ENCODE results near the gene FNDC8.
"Not testable (repeated sequence)": the region's sequence is repeated elsewhere in the genome, so short reads cannot be mapped to it uniquely, and the experiment has no call there.

The FNDC8 gene

DNA sequence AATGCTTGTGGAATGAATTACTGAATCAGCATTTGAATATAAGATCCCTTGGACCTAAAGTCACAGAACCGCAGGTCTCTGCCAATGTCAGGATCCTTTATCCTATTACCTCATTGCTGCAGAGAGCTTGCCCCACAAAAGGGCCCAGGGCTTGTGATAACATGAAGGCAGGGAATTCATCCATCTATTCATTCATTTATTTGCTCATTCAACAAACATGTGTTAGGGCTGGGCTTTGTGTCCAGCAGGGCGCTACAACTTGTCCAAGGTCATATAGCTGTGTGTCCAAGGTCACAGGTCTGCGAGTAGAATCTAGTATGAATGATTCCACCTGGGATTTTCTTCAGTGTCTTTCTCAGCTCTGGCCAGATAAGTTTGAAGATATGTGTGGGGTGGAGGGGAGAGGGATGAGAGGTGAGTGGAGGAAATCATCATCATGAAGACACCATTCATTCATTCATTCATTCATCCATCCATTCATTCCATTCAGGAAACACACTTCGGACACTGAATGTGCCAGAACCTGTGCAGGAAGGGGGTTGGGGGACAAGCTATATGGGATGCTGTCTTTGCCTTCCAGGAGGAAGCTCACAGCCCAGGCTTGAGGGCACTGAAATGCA is 24.9 kb downstream of the FNDC8 start:
- no peak for DNase-seq

GRCh38 chr17:35147375-35147905 is 26.0 kb downstream of the FNDC8 start, which contains the start of gene UNC45B:
Gene UNC45B, plus strand, starts transcription at chr17:35147817. Its CDS starts 447 bp downstream, at chr17:35148264.
- no peak for DNase-seq

- DNase-seq, result no peak
Measured at GRCh38 chr17:35148144-35148543, 26.7 kb downstream of the FNDC8 start.

DNA sequence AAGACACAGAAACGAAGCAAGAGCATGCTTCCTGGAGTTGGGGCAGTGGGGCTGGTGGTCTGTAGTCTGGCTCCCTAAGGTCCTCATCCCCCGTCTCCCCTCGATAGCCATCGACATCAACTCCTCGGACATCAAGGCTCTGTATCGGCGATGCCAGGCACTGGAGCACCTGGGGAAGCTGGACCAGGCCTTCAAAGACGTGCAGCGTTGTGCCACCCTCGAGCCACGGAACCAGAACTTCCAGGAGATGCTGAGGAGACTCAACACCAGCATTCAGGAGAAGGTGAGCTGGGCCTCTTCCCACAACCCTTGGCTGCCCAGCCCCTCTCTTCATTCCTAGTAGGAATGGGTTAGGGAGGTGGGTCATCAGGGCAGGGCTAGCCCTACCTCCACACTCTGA is 28.5 kb downstream of the FNDC8 start:
- DNase-seq, result no peak

DNA sequence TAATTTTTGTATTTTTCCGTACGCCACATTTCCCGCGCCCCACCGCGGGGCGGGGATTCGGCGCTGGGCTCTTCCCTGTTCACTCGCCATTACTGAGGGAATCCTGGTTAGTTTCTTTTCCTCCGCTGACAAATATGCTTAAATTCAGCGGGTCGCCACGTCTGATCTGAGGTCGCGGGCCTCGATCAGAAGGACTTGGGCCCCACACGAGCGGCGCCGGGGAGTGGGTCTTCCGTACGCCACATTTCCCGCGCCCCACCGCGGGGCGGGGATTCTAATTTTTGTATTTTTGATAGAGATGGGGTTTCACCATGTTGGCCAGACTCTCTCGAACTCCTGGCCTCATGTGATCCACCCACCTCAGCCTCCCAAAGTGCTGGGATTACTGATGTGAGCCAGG is 29.7 kb downstream of the FNDC8 start:
- not testable (repeated sequence) for DNase-seq

DNA sequence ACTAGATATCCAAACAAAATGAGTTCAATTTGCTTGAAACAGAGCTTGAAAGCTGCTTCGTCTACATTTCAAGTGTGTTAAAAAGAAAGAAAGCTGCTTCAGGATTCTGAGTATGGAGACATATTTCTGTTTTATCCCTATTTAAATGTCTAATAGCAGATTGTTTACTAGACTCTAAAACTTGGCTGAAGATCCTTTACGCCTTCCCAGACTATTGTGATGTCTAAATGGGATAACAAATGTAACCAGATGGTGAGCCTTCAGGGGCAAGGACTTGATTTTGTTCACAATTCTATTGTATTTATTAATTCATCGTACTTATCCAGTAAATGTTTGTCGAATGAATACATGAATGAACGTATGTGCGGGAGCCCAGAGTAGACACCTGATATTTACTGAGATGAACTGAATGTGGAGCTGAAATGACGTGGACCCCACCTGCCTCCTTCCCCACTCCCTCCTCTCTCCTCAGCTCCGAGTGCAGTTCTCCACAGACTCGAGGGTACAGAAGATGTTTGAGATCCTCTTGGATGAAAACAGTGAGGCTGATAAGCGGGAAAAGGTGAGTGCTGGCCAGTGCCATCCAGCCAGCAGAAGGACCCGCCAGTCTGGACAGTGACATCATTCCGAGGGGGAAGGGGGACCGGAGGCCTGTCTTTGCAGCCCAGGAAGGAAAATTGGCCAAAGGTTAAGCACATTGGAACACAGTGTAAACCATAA is 31.2 kb downstream of the FNDC8 start:
- DNase-seq, result no peak

- no peak for DNase-seq
Measured at GRCh38 chr17:35154196-35155165, 33.1 kb downstream of the FNDC8 start.

- no peak for DNase-seq
Measured at GRCh38 chr17:35155246-35155645, 33.8 kb downstream of the FNDC8 start.

DNA sequence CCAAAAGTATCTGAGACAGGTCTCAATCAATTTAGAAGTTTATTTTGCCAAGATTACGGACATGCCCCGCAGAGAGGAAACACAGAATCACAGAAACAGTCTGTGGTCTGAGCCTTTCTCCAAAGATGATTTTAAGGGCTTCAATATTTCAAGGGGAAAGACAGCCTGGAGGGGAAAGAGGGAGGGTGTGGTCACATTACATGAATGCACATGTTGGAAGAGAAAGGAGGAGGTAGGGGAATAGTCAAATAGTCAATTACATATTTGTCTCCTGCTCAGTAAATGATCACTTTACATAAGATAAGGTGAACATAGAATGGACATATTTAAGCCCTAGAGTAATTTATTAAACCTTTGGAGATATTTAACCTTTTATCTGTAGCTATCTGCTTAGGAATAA is 38.5 kb downstream of the FNDC8 start:
- no peak for DNase-seq

GRCh38 chr17:35160354-35161201 is 39.2 kb downstream of the FNDC8 start:
- DNase-seq, result no peak

GRCh38 chr17:35161281-35161761 is 39.9 kb downstream of the FNDC8 start:
- no peak for DNase-seq

- no peak for DNase-seq
Measured at GRCh38 chr17:35162755-35163154, 41.3 kb downstream of the FNDC8 start.

DNA sequence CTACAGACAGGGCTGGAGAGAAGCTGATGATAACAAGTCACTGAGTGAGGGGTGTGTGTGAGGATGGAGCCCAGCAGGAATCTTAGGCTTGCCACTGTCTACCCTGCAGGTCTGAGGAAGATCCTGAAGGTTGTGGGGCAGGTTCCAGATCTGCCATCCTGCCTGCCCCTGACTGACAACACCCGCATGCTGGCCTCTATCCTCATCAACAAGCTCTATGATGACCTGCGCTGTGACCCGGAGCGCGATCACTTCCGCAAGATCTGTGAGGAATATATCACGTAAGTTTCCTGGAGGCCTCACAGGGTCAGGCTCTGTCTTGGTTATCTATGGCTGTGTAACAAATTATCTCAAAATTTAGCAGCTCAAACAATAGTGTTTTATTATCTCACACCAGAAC is 42.5 kb downstream of the FNDC8 start:
- no peak for DNase-seq

GRCh38 chr17:35164716-35165115 is 43.3 kb downstream of the FNDC8 start:
- no peak for DNase-seq

GRCh38 chr17:35166526-35166925 is 45.1 kb downstream of the FNDC8 start:
- DNase-seq, result no peak

- no peak for DNase-seq
Measured at GRCh38 chr17:35167046-35167445, 45.6 kb downstream of the FNDC8 start.

DNA sequence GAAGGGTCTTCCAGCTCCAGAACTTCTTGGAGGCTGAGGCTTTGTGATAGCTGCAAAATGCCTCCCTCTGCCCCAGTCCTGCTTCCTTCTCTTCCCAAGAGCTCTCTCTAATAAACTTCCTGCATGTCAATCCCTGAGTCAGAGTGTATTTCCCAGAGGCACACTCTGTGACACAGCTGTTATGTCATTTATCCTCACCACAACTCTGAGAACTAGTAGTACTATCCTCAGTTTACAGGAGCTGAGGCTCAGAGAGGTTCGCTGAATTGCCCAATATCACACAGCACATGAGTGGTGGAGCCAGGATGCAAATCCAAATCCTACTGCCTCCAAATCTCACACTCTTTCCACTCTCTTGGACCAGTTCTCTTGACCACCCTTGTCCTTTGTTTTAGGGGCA is 46.3 kb downstream of the FNDC8 start:
- no peak for DNase-seq

DNA sequence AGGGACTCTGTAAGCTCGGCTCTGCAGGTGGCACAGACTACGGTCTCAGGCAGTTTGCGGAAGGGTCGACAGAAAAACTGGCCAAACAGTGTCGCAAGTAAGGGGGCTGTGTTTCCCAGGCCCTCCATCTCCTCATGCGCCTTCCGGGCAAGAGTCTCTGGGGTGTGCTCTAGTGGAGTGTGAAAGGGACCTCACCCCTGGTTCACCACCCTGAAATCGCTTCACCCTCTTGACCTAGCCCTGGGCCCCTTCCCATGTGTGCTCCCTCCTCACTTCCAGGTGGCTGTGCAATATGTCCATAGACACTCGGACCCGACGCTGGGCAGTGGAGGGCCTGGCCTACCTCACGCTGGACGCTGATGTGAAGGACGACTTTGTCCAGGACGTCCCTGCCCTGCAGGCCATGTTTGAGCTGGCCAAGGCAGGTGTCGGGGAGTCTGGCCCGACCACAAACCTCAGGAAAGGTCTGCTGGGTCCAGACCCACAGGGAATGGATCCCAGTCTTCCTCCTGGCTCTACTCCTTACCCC is 48.5 kb downstream of the FNDC8 start:
- no peak for DNase-seq

GRCh38 chr17:35170968-35171771 is 49.8 kb downstream of the FNDC8 start:
- no peak for DNase-seq

- DNase-seq, result no peak
Measured at GRCh38 chr17:35171834-35172233, 50.4 kb downstream of the FNDC8 start.

GRCh38 chr17:35172321-35172720 is 50.9 kb downstream of the FNDC8 start:
- not testable (repeated sequence) for DNase-seq
